Measurements from ENCODE around the gene SPSB2. TPM values are rescaled to one million over a fixed set of nuclear protein-coding genes. Genes with fewer than 3 reads are reported as not detected.

Gene SPSB2
- total and polyA plus RNA-seq, 9 of the 15 experiments (the other 6 are each of a cell fraction or from before 2014, with no cell fraction given) = 0.10 to 10.6 (median 1.9) TPM

- TF ChIP-seq RERE (CRISPR knock-in tag; IDR thresholded peaks at IDR 0.05; ENCODE audit: borderline replicate concordance) (no peak), EZH2 (IDR thresholded peaks at IDR 0.05; ENCODE audit: borderline replicate concordance, low read depth, low read length) (no peak), ELF4 (CRISPR knock-in tag; IDR thresholded peaks at IDR 0.05) (no peak), ATF2 (CRISPR knock-in tag; IDR thresholded peaks at IDR 0.05) (no peak), POLR2B (IDR thresholded peaks at IDR 0.05; ENCODE audit: low read depth, partially characterized antibody) (peak; percentile 53), HNRNPH1 (optimal IDR thresholded peaks at IDR 0.05; ENCODE audit: low read depth, low read length) (no peak), IRF9 (tag; IDR thresholded peaks at IDR 0.05) (no peak), STAT5A (IDR thresholded peaks at IDR 0.05; ENCODE audit: borderline replicate concordance, low read length) (no peak), DIDO1 (tag; IDR thresholded peaks at IDR 0.05; ENCODE audit: low read depth) (no peak), NFYB (IDR thresholded peaks at IDR 0.05; ENCODE audit: extremely low read depth, insufficient read length) (no peak), CREB3 (tag; conservative IDR thresholded peaks at IDR 0.05; ENCODE audit: low read depth) (no peak), NCOA2 (IDR thresholded peaks at IDR 0.05; ENCODE audit: partially characterized antibody in 2 of 2) (no peak), ZBTB5 (IDR thresholded peaks at IDR 0.05) (peak; percentile 16; the same call in 1 of the 2 replicates), TFAP4 (CRISPR knock-in tag; IDR thresholded peaks at IDR 0.05; ENCODE audit: borderline replicate concordance) (0 out of 2 replicates have a peak, but pooled peaks have one; percentile 26)
These were observed 44.1 kb downstream of the SPSB2 start (continued) for GRCh38 chr12:6828781-6829535.

Measured in K562 (cell line).